Measurements from ENCODE around the gene SNCA.

Gene SNCA

GRCh38 chr4:89737888-89738287, 99.1 kb downstream of the SNCA start:
- H3K4me3 ChIP-seq (ENCODE audit: low read depth, low read length): no peak overlapping the region
- TF ChIP-seq, protein P1, sequence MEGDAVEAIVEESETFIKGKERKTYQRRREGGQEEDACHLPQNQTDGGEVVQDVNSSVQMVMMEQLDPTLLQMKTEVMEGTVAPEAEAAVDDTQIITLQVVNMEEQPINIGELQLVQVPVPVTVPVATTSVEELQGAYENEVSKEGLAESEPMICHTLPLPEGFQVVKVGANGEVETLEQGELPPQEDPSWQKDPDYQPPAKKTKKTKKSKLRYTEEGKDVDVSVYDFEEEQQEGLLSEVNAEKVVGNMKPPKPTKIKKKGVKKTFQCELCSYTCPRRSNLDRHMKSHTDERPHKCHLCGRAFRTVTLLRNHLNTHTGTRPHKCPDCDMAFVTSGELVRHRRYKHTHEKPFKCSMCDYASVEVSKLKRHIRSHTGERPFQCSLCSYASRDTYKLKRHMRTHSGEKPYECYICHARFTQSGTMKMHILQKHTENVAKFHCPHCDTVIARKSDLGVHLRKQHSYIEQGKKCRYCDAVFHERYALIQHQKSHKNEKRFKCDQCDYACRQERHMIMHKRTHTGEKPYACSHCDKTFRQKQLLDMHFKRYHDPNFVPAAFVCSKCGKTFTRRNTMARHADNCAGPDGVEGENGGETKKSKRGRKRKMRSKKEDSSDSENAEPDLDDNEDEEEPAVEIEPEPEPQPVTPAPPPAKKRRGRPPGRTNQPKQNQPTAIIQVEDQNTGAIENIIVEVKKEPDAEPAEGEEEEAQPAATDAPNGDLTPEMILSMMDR (IDR thresholded peaks at IDR 0.05; ENCODE audit: low read depth, low read length, missing control alignments): no peak
- DNase-seq (ENCODE audit: low read depth): no peak

DNA sequence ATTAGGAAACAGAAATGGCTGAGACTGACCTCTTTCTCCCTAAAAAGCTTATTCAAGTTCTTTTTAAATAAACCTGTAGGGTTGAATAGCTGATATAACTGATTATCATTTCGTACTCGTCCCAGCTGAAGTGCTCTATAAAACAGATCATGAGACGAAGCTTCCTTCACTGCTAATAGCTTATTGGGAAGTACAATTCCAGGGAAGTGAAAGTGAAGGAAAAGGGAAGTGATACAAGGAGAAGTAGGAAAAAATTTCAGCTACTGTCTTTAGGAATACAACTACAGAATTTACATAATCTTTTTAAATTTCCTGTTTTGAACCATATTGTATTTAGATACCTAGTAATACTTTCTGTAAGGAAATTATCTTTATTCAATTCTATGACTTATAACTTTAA, 103.0 kb downstream of the SNCA start:
- TF ChIP-seq, protein P1 (IDR thresholded peaks at IDR 0.05; ENCODE audit: low read depth, low read length, missing control alignments): no peak
- no peak overlapping the region for H3K4me3 ChIP-seq (ENCODE audit: low read depth, low read length)

GRCh38 chr4:89727238-89727637, 109.7 kb downstream of the SNCA start:
- no peak for DNase-seq (ENCODE audit: low read depth)
- TF ChIP-seq, protein P1 (IDR thresholded peaks at IDR 0.05; ENCODE audit: low read depth, low read length, missing control alignments): no peak
- no peak overlapping the region for H3K4me3 ChIP-seq (ENCODE audit: low read depth, low read length)

More for the DNA sequence above, 103.0 kb downstream of the SNCA start:
- no peak for DNase-seq (ENCODE audit: low read depth)

- TF ChIP-seq, protein P1 (IDR thresholded peaks at IDR 0.05; ENCODE audit: low read depth, low read length, missing control alignments): no peak
- no peak for DNase-seq (ENCODE audit: low read depth)
- no peak overlapping the region for H3K4me3 ChIP-seq (ENCODE audit: low read depth, low read length)
These were observed 111.7 kb downstream of the SNCA start for GRCh38 chr4:89725268-89725667.

DNA sequence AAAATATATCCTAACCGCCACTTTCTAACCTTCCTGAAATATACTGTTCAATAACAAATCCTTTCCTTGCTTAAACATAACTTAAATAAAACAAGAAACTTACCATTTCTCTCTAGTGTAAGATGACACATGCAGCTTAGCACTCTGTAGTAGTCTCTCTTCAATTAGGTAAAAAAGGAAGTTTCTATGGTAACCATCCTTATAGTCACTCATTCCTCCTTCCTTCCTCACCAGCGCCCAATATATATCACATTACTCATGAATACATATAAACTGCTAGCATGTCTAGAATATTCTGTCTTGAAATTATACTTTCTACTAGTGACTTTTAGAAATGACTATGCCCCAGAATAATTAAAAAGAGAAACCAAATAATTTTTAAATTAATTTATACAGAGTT, 112.2 kb downstream of the SNCA start:
- TF ChIP-seq, protein P1 (IDR thresholded peaks at IDR 0.05; ENCODE audit: low read depth, low read length, missing control alignments): no peak
- no peak overlapping the region for H3K4me3 ChIP-seq (ENCODE audit: low read depth, low read length)
- DNase-seq (ENCODE audit: low read depth): no peak

- DNase-seq (ENCODE audit: low read depth): no peak
- TF ChIP-seq, protein P1 (IDR thresholded peaks at IDR 0.05; ENCODE audit: low read depth, low read length, missing control alignments): no peak
- H3K4me3 ChIP-seq (ENCODE audit: low read depth, low read length): no peak overlapping the region
These were observed 113.9 kb downstream of the SNCA start for GRCh38 chr4:89723096-89723495.

DNA sequence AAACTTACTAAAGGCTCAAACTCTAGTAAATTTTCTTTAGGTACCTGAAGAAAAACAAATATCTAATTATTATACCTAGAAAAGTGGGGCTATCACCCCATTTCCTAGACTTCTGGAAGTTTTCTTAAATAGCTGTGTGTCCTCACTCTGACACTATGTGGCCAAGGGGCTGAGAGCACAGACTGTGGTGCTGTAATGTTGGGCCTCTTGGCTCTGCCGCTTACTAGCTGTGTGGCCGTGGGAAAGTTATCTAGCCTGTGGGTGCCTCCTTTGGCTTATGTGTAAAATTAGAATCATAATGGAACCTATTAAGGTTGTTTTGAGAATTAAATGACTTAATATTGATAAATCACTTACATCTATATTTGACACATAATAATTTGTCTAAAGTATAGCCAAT, 114.4 kb downstream of the SNCA start:
- TF ChIP-seq, protein P1 (IDR thresholded peaks at IDR 0.05; ENCODE audit: low read depth, low read length, missing control alignments): no peak
- no peak for DNase-seq (ENCODE audit: low read depth)
- no peak overlapping the region for H3K4me3 ChIP-seq (ENCODE audit: low read depth, low read length)

All from GM12864 (cell line).